Omental fat pad (tissue), 4 donors: ENCODE data around the gene ZNF846. TPM values are rescaled to one million over a fixed set of nuclear protein-coding genes. Genes with fewer than 3 reads are reported as not detected.
"Not testable (repeated sequence)": the region's sequence is repeated elsewhere in the genome, so short reads cannot be mapped to it uniquely, and the experiment has no call there.

Experiments used
- ATAC-seq: fragments of 150-250 bp; one replicate; pipeline ENCODE4 v1.9.1; 2016; ENCODE audit warnings: mild to moderate bottlenecking, moderate library complexity; ENCODE audit not compliant: low FRiP score
- DNase-seq: peaks from one replicate; pipeline ENCODE4 v3.0.0-alpha.2; 2019; ENCODE audit warnings: low spot score
- total RNA-seq, 4 donors: library from RNA; depleted of rRNA; stranded (reverse); fragments of >200 nt; gene quantifications; one replicate each; pipeline ENCODE4 v1.1.0, GENCODE V29; 2016
- TF ChIP-seq, protein P1 (sequence below), 3 donors: fragments of 450-650 bp; IDR thresholded peaks; one replicate each; pipeline ENCODE4 v1.5.1; 2016 to 2017; ENCODE audit warnings: antibody characterized with exemption in 3 of 3, mild to moderate bottlenecking in 3 of 3, moderate library complexity in 2 of 3

Gene ZNF846
- total RNA-seq, 4 donors from 2014 or later, result 6.5 to 21.4 (median 11.0) TPM

GRCh38 chr19:9757544-9758501 lies 10.7 kb downstream of the ZNF846 start:
- no peak for ATAC-seq
- TF ChIP-seq, protein P1, sequence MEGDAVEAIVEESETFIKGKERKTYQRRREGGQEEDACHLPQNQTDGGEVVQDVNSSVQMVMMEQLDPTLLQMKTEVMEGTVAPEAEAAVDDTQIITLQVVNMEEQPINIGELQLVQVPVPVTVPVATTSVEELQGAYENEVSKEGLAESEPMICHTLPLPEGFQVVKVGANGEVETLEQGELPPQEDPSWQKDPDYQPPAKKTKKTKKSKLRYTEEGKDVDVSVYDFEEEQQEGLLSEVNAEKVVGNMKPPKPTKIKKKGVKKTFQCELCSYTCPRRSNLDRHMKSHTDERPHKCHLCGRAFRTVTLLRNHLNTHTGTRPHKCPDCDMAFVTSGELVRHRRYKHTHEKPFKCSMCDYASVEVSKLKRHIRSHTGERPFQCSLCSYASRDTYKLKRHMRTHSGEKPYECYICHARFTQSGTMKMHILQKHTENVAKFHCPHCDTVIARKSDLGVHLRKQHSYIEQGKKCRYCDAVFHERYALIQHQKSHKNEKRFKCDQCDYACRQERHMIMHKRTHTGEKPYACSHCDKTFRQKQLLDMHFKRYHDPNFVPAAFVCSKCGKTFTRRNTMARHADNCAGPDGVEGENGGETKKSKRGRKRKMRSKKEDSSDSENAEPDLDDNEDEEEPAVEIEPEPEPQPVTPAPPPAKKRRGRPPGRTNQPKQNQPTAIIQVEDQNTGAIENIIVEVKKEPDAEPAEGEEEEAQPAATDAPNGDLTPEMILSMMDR (IDR thresholded peaks at IDR 0.05), result no peak
- DNase-seq, result no peak

GRCh38 chr19:9752701-9753443 lies 15.7 kb downstream of the ZNF846 start:
- DNase-seq, result no peak
- ATAC-seq, result no peak
- TF ChIP-seq, protein P1 (IDR thresholded peaks at IDR 0.05), result no peak

- ATAC-seq (no peak), DNase-seq (no peak)
- TF ChIP-seq, protein P1 (IDR thresholded peaks at IDR 0.05), result no peak
Observed at GRCh38 chr19:9751446-9751845, 17.1 kb downstream of the ZNF846 start.

- DNase-seq (no peak), ATAC-seq (no peak)
- TF ChIP-seq, protein P1 (IDR thresholded peaks at IDR 0.05), result no peak
Observed at GRCh38 chr19:9741476-9742171, 26.9 kb downstream of the ZNF846 start.

DNA sequence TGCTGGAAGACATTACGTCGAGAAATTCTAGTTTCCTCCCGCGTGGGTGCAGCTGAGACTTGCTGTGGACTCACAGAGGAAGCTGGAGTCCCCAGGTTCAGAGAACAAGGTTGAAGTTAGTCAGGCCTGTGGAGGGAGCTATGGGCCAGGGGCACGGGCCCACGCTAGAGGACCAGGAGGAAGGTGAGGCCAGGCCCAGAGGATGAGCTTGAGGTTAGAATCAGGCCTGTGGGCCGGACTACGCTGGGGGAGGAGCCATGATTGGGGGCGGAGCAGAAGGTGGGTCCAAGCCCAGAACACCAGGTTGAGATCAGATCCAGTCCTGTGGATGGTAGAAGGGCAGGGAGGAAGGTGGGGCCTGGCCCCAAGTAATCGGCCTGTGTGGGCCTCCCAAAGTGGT lies 32.6 kb downstream of the ZNF846 start:
- no peak for ATAC-seq
- DNase-seq, result no peak

GRCh38 chr19:9730056-9730455 lies 38.5 kb downstream of the ZNF846 start:
- DNase-seq, ATAC-seq: not testable (repeated sequence)

More for the DNA sequence above, 32.6 kb downstream of the ZNF846 start:
- TF ChIP-seq, protein P1 (IDR thresholded peaks at IDR 0.05), result no peak

- TF ChIP-seq, protein P1 (IDR thresholded peaks at IDR 0.05), result no peak
- no peak for DNase-seq
- ATAC-seq, result no peak
Observed at GRCh38 chr19:9729162-9729561, 39.4 kb downstream of the ZNF846 start.
